Fibroblast of lung (primary cell): ENCODE data around the gene SLC38A1.

Source experiments
- CTCF ChIP-seq, 2 donors: IDR thresholded peaks in 1 of 2; conservative IDR thresholded peaks in 1 of 2; 1 replicate in 1 of 2; 2 replicates in 1 of 2; pipeline ENCODE4 v1.5.1; 2011 to 2012; ENCODE audit warnings: low read length in 2 of 2, control low read depth in 1 of 2, inconsistent platforms in 1 of 2, low read depth in 1 of 2, mild to moderate bottlenecking in 1 of 2
- EZH2 ChIP-seq: IDR thresholded peaks from 2 replicates; pipeline ENCODE4 v1.5.1; 2012; ENCODE audit warnings: low read length, control low read depth, mild to moderate bottlenecking; ENCODE audit errors: missing control alignments

DNA sequence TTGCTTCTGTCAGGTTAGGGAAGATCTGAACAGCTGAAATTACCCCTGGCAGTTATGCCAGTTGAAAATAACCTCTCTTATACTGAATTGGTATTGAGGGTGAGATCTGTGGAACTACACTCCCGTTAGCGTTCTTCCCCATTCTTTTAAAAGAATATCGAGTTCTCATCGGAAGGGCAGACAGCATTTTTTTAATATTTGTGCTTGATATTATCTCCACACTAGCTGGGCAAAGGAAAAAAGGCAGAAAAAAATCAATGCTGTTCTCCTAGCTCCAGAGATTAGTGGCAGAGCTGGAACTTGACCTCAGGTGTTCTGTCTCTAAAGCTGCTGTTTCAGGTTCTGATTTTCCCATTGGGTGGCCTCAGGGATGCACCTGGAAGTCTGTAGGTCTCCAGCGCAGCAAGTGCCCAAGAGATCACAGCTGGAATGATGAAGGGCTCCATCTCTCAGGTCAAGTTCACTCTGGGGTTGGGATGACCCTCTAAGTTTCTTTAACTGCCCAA lies 67.5 kb downstream of the SLC38A1 start:
- no peak for TF ChIP-seq CTCF (conservative IDR thresholded peaks at IDR 0.05 in 1 of 2, IDR thresholded peaks at IDR 0.05 in 1 of 2; ENCODE audit: low read depth in 1 of 2, low read length in 2 of 2)
- TF ChIP-seq EZH2, result no peak
